ENCODE data around the gene C17orf67.
A peak's percentile ranks its signal among the peaks of the same experiment; 100 is the strongest.

The C17orf67 gene

GRCh38 chr17:56823848-56824247 is 9.9 kb downstream of the C17orf67 start:
- POLR2A ChIA-PET = interaction anchor here (1.0 kb wide), 1 partner anchor 10 kb away, joined by 3 read pairs; the partner anchor contains the start of genes C17orf67 and DGKE
- CTCF ChIA-PET = interaction anchor here (1.0 to 13.2 kb wide), 5 partner anchors 8 to 138 kb away, joined by 3 to 258 read pairs (median 4); no protein-coding TSS in a partner anchor
- no peak for TF ChIP-seq CTCF (IDR thresholded peaks at IDR 0.05; ENCODE audit: insufficient read depth, low read length, missing control alignments)
- H3K4me3 ChIP-seq (ENCODE audit: low read depth, low read length) = no peak overlapping the region
- no peak for DNase-seq (ENCODE audit: low read depth, low spot score)

- POLR2A ChIA-PET = no interaction called here
- CTCF ChIA-PET = interaction anchor here (1.0 to 13.2 kb wide), 2 partner anchors 106 to 120 kb away, joined by 3 to 258 read pairs; no protein-coding TSS in a partner anchor
- no peak overlapping the region for H3K4me3 ChIP-seq (ENCODE audit: low read depth, low read length)
- no peak for DNase-seq (ENCODE audit: low read depth, low spot score)
- TF ChIP-seq CTCF (IDR thresholded peaks at IDR 0.05; ENCODE audit: insufficient read depth, low read length, missing control alignments) = no peak
Observed at GRCh38 chr17:56822725-56823124, 11.0 kb downstream of the C17orf67 start.

GRCh38 chr17:56821847-56822534 is 11.7 kb downstream of the C17orf67 start:
- no peak for TF ChIP-seq CTCF (IDR thresholded peaks at IDR 0.05; ENCODE audit: insufficient read depth, low read length, missing control alignments)
- CTCF ChIA-PET = interaction anchor here (0.8 to 13.2 kb wide), 4 partner anchors 18 to 153 kb away, joined by 3 to 258 read pairs (median 3); no protein-coding TSS in a partner anchor
- H3K4me3 ChIP-seq (ENCODE audit: low read depth, low read length) = no peak overlapping the region
- DNase-seq (ENCODE audit: low read depth, low spot score) = no peak
- POLR2A ChIA-PET = no interaction called here

- POLR2A ChIA-PET = interaction anchor here (1.0 kb wide), 1 partner anchor 140 kb away, joined by 3 read pairs; the partner anchor contains the start of gene COIL
- TF ChIP-seq CTCF (IDR thresholded peaks at IDR 0.05; ENCODE audit: insufficient read depth, low read length, missing control alignments) = no peak
- CTCF ChIA-PET = interaction anchor here (0.5 to 13.2 kb wide), 51 partner anchors 7 to 499 kb away, joined by 3 to 258 read pairs (median 6); partner anchors contain the start of genes COIL, NOG, SCPEP1 and TRIM25
- H3K4me3 ChIP-seq (ENCODE audit: low read depth, low read length) = no peak overlapping the region
- DNase-seq (ENCODE audit: low read depth, low spot score) = no peak
Observed at GRCh38 chr17:56820207-56820606, 13.5 kb downstream of the C17orf67 start.

GRCh38 chr17:56819431-56820145 is 14.1 kb downstream of the C17orf67 start:
- POLR2A ChIA-PET = interaction anchor here (1.0 kb wide), 1 partner anchor 141 kb away, joined by 3 read pairs; the partner anchor contains the start of gene COIL

More at GRCh38 chr17:56819431-56820145, 14.1 kb downstream of the C17orf67 start:
- no peak for DNase-seq (ENCODE audit: low read depth, low spot score)
- CTCF ChIA-PET = interaction anchor here (0.5 to 13.2 kb wide), 52 partner anchors 8 to 498 kb away, joined by 3 to 258 read pairs (median 6); partner anchors contain the start of genes COIL, NOG, SCPEP1 and TRIM25
- no peak overlapping the region for H3K4me3 ChIP-seq (ENCODE audit: low read depth, low read length)
- peak; percentile 74 for TF ChIP-seq CTCF (IDR thresholded peaks at IDR 0.05; ENCODE audit: insufficient read depth, low read length, missing control alignments)
